Measurements from ENCODE around the gene SCGN.

GRCh38 chr6:25642667-25643328 is 9.2 kb upstream of the SCGN start:
- TF ChIP-seq CTCF (tag by site-specific recombination; IDR thresholded peaks at IDR 0.05) (no peak), ZNF10 (tag by site-specific recombination; IDR thresholded peaks at IDR 0.05) (no peak), KLF9 (tag by site-specific recombination; IDR thresholded peaks at IDR 0.05; ENCODE audit: low read depth) (no peak), PBX3 (CRISPR knock-in tag; IDR thresholded peaks at IDR 0.05) (no peak), ZNF837 (tag by site-specific recombination; IDR thresholded peaks at IDR 0.05) (no peak), ZBTB49 (tag by site-specific recombination; IDR thresholded peaks at IDR 0.05; ENCODE audit: low read depth) (no peak), ZFP41 (tag by site-specific recombination; IDR thresholded peaks at IDR 0.05; ENCODE audit: borderline replicate concordance) (no peak), ZNF513 (tag by site-specific recombination; IDR thresholded peaks at IDR 0.05) (no peak), REST (tag by site-specific recombination; IDR thresholded peaks at IDR 0.05) (no peak), ZNF501 (tag by site-specific recombination; IDR thresholded peaks at IDR 0.05) (no peak), TCF7L2 (IDR thresholded peaks at IDR 0.05; ENCODE audit: borderline replicate concordance, low read depth, low read length) (no peak), OVOL3 (tag by site-specific recombination; IDR thresholded peaks at IDR 0.05) (no peak)
